SK-N-MC (cell line): ENCODE results near the gene JAG1.

ENCODE experiments used
- DNase-seq: peaks from one replicate; pipeline ENCODE4 v3.0.0-alpha.2; 2011; ENCODE audit warnings: low read depth, low spot score
- H3K27ac ChIP-seq: fragments of 200-600 bp; sonication (generic); 2 replicates; pipeline ENCODE4 v1.5.1; 2016; ENCODE audit warnings: mixed run types
- H3K36me3 ChIP-seq: fragments of 200-600 bp; sonication (generic); 2 replicates; pipeline ENCODE4 v1.6.1; 2017; ENCODE audit warnings: antibody characterized with exemption, low read length, mixed read lengths; ENCODE audit not compliant: insufficient read depth
- H3K4me3 ChIP-seq: fragments of 200-600 bp; sonication (generic); 2 replicates; pipeline ENCODE4 v1.5.1; 2016
- H3K9ac ChIP-seq: fragments of 200-600 bp; sonication (generic); 2 replicates; pipeline ENCODE4 v1.8.0; 2017; ENCODE audit warnings: mixed run types, mixed read lengths; ENCODE audit not compliant: insufficient read length
- H3K9me3 ChIP-seq: fragments of 200-600 bp; sonication (generic); 2 replicates; pipeline ENCODE4 v1.6.1; 2017; ENCODE audit warnings: low read depth, mild to moderate bottlenecking, antibody characterized with exemption, low read length, moderate library complexity, mixed read lengths
- EZH2 ChIP-seq: fragments of 200-600 bp; sonication (generic); IDR thresholded peaks from one replicate; pipeline ENCODE4 v1.6.1; 2017; ENCODE audit warnings: antibody characterized with exemption
- FOXP2 ChIP-seq: optimal IDR thresholded peaks from 2 replicates; pipeline ENCODE3; 2011; ENCODE audit warnings: mild to moderate bottlenecking, moderate library complexity; ENCODE audit not compliant: insufficient read depth; ENCODE audit errors: extremely low read length, control extremely low read depth
- POLR2AphosphoS5 ChIP-seq: IDR thresholded peaks from 2 replicates; pipeline ENCODE4 v1.6.1; 2012; ENCODE audit warnings: mild to moderate bottlenecking, low read depth, low read length, borderline replicate concordance

The JAG1 gene

GRCh38 chr20:10673842-10674683 is at the start of gene JAG1:
Gene JAG1 (minus strand): TSS chr20:10673999. CDS start chr20:10673530, 469 bp downstream.
- peak; percentile 73 for TF ChIP-seq POLR2AphosphoS5
- TF ChIP-seq FOXP2: no peak
- no peaks in the 10 kb centered on the region for H3K36me3 ChIP-seq
- no peak for DNase-seq
- peak within 1 kb of the TSS; percentile 89 for H3K4me3 ChIP-seq
- no peaks in the 10 kb centered on the region for H3K9me3 ChIP-seq
- H3K27ac ChIP-seq: no peak within 1 kb of the TSS
- H3K9ac ChIP-seq: peak within 1 kb of the TSS; percentile 62

- Histone ChIP-seq H3K36me3 (no peaks in the 10 kb centered on the region), H3K27ac (no peak overlapping the region), H3K9ac (no peak overlapping the region), H3K4me3 (no peak overlapping the region), H3K9me3 (no peaks in the 10 kb centered on the region)
- DNase-seq: no peak
- TF ChIP-seq EZH2 (no peak), POLR2AphosphoS5 (no peak)
These were observed 48.2 kb upstream of the JAG1 start for GRCh38 chr20:10721976-10722375.

GRCh38 chr20:10721137-10721896 is 47.5 kb upstream of the JAG1 start:
- DNase-seq: no peak
- Histone ChIP-seq H3K36me3 (no peaks in the 10 kb centered on the region), H3K9ac (no peak overlapping the region), H3K9me3 (no peaks in the 10 kb centered on the region), H3K4me3 (no peak overlapping the region), H3K27ac (no peak overlapping the region)
- TF ChIP-seq FOXP2 (no peak), POLR2AphosphoS5 (no peak), EZH2 (no peak)

GRCh38 chr20:10720565-10720964 is 46.8 kb upstream of the JAG1 start:
- DNase-seq: no peak
- no peak overlapping the region for H3K27ac ChIP-seq
- H3K4me3 ChIP-seq: no peak overlapping the region
- H3K9me3 ChIP-seq: no peaks in the 10 kb centered on the region
- H3K9ac ChIP-seq: no peak overlapping the region
- no peaks in the 10 kb centered on the region for H3K36me3 ChIP-seq
- no peak for TF ChIP-seq POLR2AphosphoS5
- no peak for TF ChIP-seq FOXP2
- no peak for TF ChIP-seq EZH2

- no peak for DNase-seq
- Histone ChIP-seq H3K36me3 (no peaks in the 10 kb centered on the region), H3K9me3 (no peaks in the 10 kb centered on the region), H3K27ac (no peak overlapping the region), H3K9ac (no peak overlapping the region), H3K4me3 (no peak overlapping the region)
- TF ChIP-seq FOXP2 (no peak), POLR2AphosphoS5 (no peak), EZH2 (no peak)
These were observed 46.1 kb upstream of the JAG1 start for GRCh38 chr20:10719740-10720385.

GRCh38 chr20:10718661-10719060 is 44.9 kb upstream of the JAG1 start:
- no peaks in the 10 kb centered on the region for H3K9me3 ChIP-seq
- no peak overlapping the region for H3K27ac ChIP-seq
- no peaks in the 10 kb centered on the region for H3K36me3 ChIP-seq
- H3K4me3 ChIP-seq: no peak overlapping the region
- TF ChIP-seq FOXP2 (no peak), POLR2AphosphoS5 (no peak), EZH2 (no peak)
- H3K9ac ChIP-seq: no peak overlapping the region
- DNase-seq: no peak

- Histone ChIP-seq H3K27ac (no peak overlapping the region), H3K4me3 (no peak overlapping the region), H3K9me3 (no peaks in the 10 kb centered on the region), H3K9ac (no peak overlapping the region), H3K36me3 (no peaks in the 10 kb centered on the region)
- TF ChIP-seq EZH2: no peak
- TF ChIP-seq FOXP2: no peak
- no peak for TF ChIP-seq POLR2AphosphoS5
- DNase-seq: no peak
These were observed 43.1 kb upstream of the JAG1 start for GRCh38 chr20:10716855-10717254.

GRCh38 chr20:10715035-10715434 is 41.2 kb upstream of the JAG1 start:
- no peak for DNase-seq
- no peak overlapping the region for H3K4me3 ChIP-seq
- H3K9ac ChIP-seq: no peak overlapping the region
- no peak overlapping the region for H3K27ac ChIP-seq
- no peak for TF ChIP-seq EZH2
- no peak for TF ChIP-seq POLR2AphosphoS5
- no peak for TF ChIP-seq FOXP2
- no peaks in the 10 kb centered on the region for H3K36me3 ChIP-seq
- no peaks in the 10 kb centered on the region for H3K9me3 ChIP-seq
